Cortex of kidney (tissue), 1 donor: Measurements from ENCODE around the gene CREBZF.
"Not testable (repeated sequence)": the region's sequence is repeated elsewhere in the genome, so short reads cannot be mapped to it uniquely, and the experiment has no call there.

Experiments used
- DNase-seq: peaks from one replicate; lab custom pipeline; 2025; lab: John Stamatoyannopoulos, UW

The CREBZF gene

DNA sequence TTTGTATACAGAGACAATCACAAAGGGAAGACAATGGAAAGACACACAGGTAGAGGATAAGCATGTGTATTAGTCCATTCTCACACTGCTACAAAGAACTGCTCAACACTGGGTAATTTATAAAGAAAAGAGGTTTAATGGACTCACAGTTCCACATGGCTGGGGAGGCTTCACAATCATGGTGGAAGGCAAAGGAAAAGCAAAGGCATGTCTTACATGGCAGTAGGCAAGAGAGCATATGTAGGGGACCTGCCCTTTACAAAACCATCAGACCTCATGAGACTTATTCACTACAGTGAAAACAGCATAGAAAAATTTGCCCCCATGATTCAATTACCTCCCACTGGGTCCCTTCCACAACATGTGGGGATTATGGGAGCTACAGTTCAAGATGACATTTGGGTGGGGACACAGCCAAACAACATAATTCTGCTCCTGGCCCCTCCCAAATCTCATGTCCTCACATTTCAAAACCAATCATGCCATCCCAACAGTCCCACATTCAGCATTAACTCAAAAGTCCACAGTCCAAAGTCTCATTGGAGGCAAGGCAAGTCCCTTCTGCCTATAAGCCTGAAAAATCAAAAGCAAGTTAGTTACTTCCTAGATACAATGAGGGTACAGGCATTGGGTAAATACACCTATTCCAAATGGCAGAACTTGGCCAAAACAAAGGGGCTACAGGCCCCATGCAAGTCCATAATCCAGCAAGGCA lies 6.2 kb upstream of the CREBZF start:
- DNase-seq: not testable (repeated sequence)

DNA sequence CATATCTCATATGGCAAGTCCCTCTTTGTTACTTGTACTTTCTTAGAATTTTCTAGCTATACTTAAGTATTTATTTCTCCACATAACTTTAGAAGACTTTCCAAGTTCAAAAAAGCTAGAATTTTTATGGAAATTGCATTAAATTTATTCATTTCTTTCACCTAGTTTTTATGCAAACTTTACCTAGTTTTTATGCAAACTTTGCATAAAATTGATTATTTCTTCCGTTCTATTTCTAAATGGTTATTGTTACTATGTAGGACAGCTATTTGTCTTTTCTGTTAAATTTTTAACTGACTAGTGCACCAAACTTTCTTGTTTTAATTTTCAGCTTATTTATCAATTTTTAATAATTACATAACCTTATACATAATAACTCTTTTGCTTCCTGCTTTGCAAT lies 3.2 kb upstream of the CREBZF start:
- DNase-seq: no peak

DNA sequence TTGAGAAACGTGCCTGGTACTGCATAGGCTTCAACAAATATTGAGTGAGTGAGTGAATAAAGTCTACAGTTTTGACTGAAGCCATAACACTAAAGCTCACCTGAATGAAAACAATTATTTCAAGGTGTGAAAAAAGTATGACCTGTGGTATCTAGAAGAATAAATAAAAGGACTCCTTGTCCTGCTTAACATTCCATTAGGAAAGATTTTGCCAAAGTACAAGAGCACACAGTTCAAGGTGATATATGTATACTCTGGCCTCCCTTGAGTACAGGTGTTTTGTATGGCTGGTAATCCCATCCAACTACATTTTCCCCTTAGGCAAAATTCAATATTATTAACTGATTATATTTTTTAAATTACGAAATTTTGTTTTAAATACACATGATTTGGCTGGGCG lies 1.8 kb upstream of the CREBZF start:
- no peak for DNase-seq

DNA sequence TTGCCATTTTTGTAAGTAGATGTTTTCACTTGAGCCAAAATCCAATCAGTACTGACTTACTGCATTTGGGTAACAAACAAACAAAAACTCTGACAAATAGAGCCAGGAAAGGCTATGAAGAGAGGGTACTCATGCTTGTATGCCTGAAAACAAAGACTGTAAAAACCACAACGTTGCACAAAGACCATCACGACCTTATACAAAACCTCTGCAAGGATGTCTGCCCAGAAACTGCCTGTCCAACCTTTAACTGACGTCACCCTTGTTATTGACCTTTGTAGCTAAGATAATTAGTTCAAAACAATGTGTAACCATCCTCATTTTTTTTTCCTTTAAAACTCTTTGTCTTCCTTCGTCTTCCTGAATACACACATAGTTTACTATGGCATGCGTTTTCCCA lies 804 bp upstream of the CREBZF start:
- no peak for DNase-seq

DNA sequence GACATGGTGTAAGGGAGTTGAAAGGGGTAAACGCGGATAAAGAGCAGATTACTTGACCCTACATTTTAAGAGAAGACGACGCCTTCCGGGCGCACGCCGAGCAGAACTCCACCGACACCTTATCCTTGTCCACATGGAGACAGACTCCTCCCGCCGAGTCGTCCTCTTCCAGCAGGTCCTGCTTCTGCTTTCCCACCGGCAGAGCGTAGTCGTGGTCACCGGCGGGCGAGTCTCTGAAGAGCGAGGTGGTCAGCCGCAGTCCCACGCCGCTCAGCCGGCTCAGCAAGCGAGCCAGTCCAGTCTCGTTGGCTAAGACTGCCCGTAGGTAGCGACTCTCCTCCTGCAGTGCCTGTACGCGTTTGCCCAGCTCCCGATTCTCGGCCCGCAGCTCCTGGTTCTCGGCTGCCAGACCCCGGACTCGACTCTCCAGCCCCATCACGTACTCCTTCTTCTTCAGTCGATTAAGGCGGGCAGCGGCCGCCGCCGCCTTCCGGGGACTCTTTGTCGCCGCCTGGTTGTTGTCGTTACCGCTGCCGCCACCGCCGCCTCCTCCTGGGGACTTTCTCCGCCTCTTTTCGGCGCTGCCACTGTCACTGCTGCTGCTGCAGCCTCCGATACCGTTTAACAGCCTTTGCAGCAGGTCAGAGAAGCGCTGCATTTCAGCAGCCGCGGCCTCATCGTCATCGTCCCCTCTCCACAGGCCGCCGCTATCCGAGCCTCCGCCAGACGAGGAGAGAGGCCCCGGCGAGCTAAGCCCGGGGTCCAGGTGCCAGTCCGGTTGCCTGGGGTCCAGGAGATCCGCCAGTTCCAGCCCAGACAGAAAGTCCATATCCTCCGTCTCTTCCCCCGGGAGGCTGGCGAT lies 945 bp downstream of the CREBZF start:
- no peak for DNase-seq

DNA sequence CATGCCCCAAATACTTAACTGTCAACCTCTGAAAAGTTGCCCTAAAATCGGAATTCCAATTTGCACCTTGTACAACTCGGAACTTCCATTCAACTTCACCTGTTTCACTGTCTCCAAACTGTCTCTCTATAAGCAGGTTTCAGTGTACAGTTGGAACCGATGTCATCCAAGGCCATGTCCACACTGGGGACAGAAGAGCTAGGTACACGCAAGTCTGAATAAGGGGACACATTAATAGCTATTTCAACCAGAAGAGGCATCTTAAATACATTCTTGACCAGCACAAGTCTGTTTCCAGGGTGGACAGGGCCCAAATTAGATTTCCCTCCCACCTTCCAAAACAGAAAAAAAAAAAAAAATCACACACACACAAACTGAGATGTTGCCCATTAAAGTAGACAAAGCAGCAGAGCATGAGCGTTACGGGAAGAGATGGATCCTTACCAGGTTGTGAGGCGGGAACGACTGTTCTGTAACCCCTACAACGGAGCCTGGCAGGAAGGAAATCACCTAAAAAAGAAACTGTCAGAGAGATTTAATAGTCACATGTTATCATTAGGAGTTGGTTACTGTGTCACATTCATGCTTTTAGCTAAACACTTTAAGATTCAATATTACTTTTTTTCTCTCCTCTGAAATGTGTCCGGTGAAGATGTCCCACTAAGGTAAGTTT lies 1.7 kb downstream of the CREBZF start:
- DNase-seq: no peak

DNA sequence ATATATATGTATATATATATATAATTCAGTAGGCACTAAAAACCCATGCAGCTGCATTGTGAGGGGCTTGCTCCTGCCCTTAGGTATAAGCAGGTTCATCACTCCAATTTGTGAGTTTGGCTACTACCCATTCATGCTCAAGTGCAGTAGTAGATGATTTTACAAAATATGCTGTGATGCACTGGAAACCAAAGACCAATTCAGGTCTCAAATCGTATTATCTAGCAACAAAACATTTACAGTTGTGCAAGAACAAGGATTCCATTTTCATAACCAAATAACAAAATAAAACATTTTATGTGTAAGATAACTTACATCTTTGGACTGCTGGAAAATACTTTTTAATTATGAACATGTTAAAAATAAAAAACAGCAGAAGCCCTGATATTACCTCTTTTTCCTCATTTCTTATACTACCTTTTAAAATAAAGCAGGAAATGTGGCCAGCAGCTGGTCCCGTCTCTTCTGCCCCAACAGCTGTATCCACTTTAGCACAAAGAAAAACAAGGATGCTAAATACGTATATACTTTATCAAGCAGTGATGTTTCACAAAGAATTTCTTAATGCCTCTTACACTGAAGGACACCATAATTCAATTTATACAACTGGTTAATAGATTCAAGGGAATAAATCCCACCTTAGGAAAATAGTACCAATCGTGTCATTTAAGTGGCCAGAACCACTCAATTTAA lies 2.8 kb downstream of the CREBZF start:
- DNase-seq: no peak

DNA sequence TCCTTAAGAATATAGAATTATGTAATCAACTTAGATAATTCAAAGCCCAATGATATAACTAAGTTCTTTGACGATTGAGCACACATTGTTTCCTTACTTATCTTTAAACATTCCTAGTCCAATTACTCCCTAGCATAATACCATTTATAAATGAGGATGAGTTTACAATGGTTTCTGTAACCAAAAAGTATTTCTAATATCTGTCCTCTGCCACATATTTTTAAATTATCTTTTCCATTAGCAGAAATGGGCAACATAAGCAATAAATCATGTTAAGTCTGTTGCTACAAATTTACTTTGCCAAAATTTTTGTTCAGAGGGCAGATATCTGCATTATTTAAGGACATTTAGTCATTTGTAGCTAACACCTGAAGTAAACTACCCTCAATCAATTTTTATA lies 6.7 kb downstream of the CREBZF start:
- no peak for DNase-seq

DNA sequence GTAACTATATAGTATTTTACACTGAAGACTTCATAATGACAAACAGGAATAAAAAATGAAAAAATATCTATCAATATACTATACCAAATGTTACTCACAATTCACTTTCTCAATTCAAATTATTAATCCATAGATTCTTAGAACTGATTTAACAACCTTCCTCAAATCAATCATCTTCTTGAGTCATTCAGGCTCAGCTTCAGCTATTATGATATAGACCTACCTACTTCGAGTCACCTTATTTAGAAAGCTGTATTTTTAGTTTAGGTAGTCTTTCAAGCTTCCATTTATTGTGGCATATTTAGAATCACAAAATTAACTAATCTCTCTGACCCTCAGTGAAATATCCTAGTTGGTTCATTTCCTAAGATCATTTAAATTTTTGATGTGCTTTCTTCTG lies 8.2 kb downstream of the CREBZF start:
- DNase-seq: no peak

DNA sequence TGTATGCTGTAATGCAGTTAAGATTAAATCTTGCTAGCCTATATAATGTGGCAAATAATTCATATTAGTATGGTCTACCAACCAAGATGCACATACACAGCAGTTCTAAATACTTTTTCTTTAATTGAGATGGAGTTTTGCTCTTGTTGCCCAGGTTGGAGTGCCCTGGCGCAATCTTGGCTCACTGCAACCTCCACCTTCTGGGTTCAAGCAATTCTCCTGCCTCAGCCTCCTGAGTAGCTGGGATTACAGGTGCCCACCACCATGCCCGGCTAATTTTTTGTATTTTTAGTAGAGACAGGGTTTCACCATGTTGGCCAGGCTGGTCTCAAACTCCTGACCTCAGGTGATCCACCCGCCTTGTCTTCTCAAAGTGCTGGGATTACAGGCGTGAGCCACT lies 10.6 kb downstream of the CREBZF start:
- not testable (repeated sequence) for DNase-seq

DNA sequence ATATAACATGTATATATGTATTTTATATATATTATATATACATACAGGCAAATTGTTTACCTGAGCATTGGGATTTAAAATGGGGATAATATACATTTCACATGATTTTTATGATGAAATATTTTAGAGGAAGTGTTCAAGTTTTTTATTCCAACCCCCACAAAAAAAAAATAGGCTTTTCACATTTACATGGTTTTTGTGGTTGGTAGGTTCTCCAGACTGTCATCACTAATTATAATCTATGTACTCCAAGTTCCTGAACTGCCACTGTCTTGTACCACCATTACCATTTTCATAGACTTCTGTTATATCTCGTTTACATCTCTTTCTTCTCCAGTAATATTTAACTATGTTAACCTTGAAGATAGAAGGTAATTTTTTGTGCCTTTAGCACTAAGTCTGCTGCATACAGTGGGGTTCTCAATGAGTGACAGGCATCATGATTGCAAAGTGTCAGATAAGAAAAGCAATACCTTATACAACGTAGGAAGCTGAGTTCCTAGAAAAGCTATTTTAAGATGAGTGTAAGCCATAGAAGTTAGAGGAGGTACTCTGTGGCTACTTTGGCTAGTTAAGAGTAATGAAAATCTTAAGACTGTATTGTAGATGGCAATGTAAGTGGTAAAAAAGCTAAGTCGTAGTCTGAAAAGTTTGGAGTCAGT lies 12.0 kb downstream of the CREBZF start:
- no peak for DNase-seq

DNA sequence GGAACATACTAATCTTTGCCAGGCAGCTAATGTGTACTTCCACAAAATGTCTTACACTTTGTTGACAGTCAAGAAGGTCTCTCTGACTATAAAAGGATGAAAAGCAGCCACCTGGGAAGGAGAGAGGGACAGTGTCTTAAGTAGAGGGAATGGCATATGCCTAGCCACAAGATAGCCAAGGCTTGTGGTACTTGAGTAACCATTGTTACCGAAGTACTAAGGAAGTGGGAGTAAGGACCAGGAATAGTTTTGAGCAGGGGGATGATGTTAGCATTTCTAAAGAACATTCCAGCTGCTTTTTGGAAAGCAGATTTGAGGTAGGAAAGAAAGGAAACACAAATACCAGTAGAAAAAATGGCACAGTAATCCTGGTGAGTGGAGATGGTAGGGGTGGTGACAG lies 13.8 kb downstream of the CREBZF start:
- DNase-seq: no peak

DNA sequence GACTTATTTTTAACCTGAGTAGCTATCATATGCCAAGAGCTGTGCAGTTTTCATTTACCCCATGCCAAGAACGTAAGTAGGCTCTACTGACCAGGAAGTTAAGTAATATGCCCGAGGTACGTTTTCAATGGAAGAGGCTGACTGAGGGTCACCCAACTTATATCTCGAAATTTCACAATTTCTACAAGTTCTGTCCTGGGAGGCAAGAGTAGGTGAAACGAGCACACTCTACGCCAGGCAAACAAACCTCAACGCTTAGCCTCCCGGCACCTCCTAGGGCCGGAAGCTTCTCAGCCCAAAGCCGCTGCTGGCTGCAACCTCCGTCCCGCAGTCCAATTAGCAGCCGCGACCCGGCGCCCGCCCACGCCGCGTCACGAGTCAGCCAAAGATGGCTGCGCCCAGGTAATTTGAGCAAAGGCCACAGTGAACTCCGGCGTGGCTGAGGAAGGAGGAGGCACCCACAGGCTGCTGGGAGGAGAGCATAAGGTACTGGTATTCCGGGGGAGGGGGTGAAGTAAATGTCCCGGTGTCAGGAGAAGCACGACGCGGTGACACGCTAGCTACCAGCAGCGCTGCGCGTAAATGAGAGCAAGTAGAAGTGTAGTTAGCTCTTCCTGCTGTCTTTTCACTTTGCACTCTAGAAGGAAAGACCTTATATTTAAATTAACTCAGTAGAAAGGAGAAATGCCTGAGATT lies 17.2 kb downstream of the CREBZF start, which contains the start of gene TMEM126A:
Gene TMEM126A, plus strand, starts transcription at position 364 of the 696 bp plus-strand sequence. CDS start 2,289 bp downstream, outside the sequence.
- peak; percentile 23 for DNase-seq

DNA sequence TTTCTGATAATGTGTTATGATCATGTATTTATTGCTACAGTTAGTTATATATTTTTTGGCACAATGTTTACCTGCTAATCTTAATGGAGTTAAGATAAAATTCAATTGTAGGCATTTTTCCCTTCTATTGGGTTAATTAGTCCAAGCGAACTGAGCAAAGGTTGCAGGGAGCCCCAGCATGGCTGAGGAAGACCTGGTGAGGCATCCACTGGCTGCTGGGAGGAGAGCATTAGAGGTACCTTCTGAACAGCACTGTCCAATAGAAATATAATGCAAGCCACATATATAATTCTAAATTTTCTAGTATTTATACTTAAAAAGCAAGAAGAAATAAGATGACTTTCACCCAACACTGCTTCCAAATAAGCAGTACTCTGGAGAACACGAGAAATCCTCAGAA lies 17.9 kb downstream of the CREBZF start:
- DNase-seq: no peak

DNA sequence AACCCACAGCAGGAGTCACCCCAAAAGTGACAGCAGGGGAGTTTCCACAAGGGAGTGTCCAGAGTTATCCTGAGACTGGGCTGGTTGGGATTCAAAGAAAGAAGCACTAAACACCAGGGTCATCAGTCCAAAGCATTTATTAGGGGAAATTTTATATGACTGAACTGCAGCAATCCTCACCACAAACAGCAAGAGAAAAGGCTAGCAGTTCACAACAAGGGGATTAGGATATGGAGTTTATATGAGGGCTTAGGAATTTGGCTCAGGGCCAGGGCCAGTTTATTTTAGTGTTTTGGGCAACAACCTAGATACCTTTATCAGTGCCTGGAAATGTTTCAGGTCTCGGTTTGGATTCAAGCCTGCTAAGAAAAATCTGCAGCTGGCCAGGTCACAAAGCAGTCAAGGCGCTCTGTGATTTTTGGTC lies 21.7 kb downstream of the CREBZF start:
- DNase-seq: no peak

DNA sequence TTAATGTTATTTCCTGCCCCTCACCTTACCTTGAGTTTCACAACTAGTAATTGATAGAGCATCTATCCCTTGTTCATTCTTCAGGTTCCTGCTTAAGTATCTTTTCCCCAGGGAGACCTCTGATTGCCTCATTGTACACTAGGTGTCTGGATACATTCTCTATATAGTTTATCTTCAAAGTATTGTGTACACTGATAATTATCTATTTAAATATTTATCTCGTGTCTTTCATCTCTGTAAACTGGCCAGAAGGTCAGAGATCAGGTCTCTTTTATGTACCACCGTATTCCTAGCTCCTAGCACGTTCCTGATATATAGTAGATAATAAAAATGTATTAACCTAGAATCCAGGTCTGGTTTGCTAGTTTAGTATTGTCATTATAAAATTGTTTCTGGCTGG lies 30.2 kb downstream of the CREBZF start:
- DNase-seq: no peak

DNA sequence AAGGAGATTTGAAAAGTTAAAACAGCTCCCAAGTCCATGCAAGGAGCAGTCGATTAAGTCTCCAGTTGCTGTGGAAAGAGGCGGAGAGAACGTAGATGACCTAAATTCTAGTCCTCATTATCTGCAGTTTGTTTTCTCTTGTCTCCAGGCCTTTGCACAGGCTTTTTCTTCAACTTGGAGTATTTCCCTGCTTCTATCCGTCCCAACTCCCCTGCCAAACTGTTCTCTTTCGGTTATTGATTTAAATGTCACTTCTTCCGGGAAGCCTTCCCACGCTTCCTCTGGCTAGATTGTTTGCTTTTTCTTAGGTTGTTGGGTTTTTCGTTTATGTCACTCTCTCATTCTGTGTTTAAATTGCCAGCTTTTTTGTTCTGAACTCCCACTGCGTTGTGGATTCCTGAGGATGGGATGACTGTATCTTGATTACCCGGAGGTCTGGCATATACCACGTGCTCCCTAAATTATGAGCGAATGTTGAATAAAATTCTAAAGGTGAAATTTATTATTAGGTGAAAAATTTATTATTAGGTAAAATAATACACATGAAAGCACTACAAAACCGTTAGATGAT lies 36.1 kb downstream of the CREBZF start:
- DNase-seq: no peak

DNA sequence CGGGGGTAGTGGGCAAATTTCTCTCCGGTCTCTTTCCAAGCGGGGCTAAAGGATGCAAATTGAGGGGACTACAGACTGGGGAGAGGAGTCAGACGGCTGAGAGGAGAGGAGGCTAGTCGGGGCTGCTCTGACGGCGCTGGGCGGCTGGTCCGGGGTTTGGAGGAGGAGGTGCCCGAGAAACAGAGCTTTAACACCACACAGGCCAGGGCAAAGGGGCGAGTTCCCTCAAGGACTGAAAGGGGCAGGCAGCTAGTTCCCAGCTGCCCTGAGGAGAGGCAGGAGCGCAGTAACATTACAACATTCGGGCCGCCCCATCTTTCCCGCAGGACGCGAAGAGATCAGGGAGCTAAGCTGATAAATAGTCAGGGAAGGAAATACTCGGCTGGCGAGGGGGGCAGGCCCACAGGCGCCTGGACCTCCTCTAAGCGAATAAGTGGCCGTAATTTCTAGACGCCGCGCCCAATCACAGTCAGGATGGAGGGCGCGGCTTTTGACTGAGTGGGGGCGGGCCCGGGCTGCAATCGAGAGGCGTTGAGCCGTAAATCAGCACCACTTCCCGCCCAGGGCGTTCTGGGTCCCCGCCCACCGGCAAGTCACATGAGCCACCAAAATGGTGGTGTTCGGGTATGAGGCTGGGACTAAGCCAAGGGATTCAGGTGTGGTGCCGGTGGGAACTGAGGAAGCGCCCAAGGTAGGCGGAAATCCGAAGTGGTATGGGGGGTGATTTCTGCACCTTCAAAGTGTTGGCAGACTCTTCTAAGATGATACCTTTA lies 36.7 kb downstream of the CREBZF start, which contains the start of gene TMEM126B:
Gene TMEM126B, plus strand, starts transcription at position 596 of the 773 bp plus-strand sequence. Its CDS starts 15 bp downstream, at position 611.
- no peak for DNase-seq

DNA sequence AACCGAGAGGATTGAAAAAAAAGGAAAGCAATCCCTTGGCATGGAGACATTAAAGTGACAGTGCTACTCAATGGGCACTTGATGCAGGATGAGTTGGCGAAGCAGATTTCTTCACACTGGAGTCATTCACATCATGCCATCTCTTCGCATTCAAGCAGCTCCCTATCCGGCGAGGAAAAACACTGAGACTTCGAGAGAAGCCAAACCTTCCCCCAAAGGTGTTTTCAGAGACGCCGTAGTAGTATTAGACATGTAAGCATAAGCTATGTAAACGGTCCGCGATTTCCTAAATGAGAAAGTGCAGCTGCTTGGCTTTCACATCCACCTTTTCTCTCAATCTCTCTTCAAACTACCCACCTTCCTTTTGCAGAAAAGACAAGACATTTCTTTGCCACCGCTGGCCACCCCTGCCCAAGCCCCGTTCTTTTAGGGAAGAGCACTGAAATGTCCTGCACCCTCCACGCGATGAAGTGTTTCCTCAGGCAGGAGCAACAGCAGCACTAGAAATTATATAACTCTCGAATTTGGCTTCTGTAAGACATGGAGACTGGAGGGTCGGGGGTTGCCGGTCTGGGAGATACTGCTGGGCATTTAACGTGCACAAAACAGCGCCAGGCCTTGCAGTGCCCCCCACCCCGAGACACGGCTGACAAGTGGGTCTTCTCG lies 37.5 kb downstream of the CREBZF start, which contains the start of gene DLG2:
Gene DLG2, minus strand, starts transcription at position 13 of the 666 bp plus-strand sequence.
- no peak for DNase-seq
